Neural cell (in vitro differentiated cells): ENCODE data around the gene GTF2IRD1. TPM values are rescaled to one million over a fixed set of nuclear protein-coding genes. Genes with fewer than 3 reads are reported as not detected.
A peak's percentile ranks its signal among the peaks of the same experiment; 100 is the strongest.

Source experiments
- H2AFZ ChIP-seq: fragments of 200-600, 300-800 bp; sonication (generic), shearing (Covaris generic); 2 replicates; pipeline ENCODE4 v1.6.0; 2014; ENCODE audit warnings: low read depth, mild to moderate bottlenecking, antibody characterized with exemption, low read length, moderate library complexity
- H3F3A ChIP-seq: fragments of 200-600 bp; shearing (Covaris generic); 2 replicates; pipeline ENCODE4 v1.6.1; 2016; ENCODE audit warnings: mild to moderate bottlenecking, moderate library complexity, mixed read lengths, antibody characterized with exemption, low read length; ENCODE audit not compliant: insufficient read depth, poor library complexity, severe bottlenecking
- H3K27ac ChIP-seq: fragments of 200-600, 300-800 bp; sonication (generic), shearing (Covaris generic); 2 replicates; pipeline ENCODE4 v1.5.1; 2014; ENCODE audit warnings: mild to moderate bottlenecking, low read length, moderate library complexity
- H3K27me3 ChIP-seq: fragments of 300-800, 200-600 bp; sonication (generic), shearing (Covaris generic); 2 replicates; pipeline ENCODE4 v1.6.0; 2014; ENCODE audit warnings: mild to moderate bottlenecking, low read depth, low read length, moderate library complexity; ENCODE audit not compliant: insufficient read depth
- H3K36me3 ChIP-seq: fragments of 300-800, 200-600 bp; sonication (generic), shearing (Covaris generic); 2 replicates; pipeline ENCODE4 v1.5.1; 2014; ENCODE audit warnings: mild to moderate bottlenecking, antibody characterized with exemption, low read length, moderate library complexity; ENCODE audit not compliant: insufficient read depth
- H3K4me2 ChIP-seq: fragments of 300-800, 200-600 bp; sonication (generic), shearing (Covaris generic); 2 replicates; pipeline ENCODE4 v1.6.0; 2014; ENCODE audit warnings: mild to moderate bottlenecking, low read length
- H3K4me3 ChIP-seq: fragments of 300-800, 200-600 bp; sonication (generic), shearing (Covaris generic); 2 replicates; pipeline ENCODE4 v1.5.1; 2014; ENCODE audit warnings: mild to moderate bottlenecking, low read length, moderate library complexity
- H3K79me2 ChIP-seq: fragments of 200-600 bp; shearing (Covaris generic); replicated peaks from 2 replicates; pipeline ENCODE4 v1.6.0; 2014; ENCODE audit warnings: mild to moderate bottlenecking, low read length, moderate library complexity; ENCODE audit not compliant: insufficient read depth
- H3K9ac ChIP-seq: fragments of 300-800, 200-600 bp; sonication (generic), shearing (Covaris generic); 2 replicates; pipeline ENCODE4 v1.6.1; 2016; ENCODE audit warnings: mild to moderate bottlenecking, low read length, mixed read lengths
- H3K9me2 ChIP-seq: fragments of 200-600 bp; shearing (Covaris generic); 2 replicates; pipeline ENCODE4 v1.6.1; 2016; ENCODE audit warnings: mild to moderate bottlenecking, low read length, mixed read lengths; ENCODE audit not compliant: insufficient read depth
- H3K9me3 ChIP-seq: fragments of 200-600, 300-800 bp; sonication (generic), shearing (Covaris generic); 2 replicates; pipeline ENCODE4 v1.6.1; 2016; ENCODE audit warnings: mild to moderate bottlenecking, mixed run types, low read length, moderate library complexity, mixed read lengths
- H4K20me1 ChIP-seq: fragments of 200-600 bp; shearing (Covaris generic); 2 replicates; pipeline ENCODE4 v1.6.1; 2016; ENCODE audit warnings: mild to moderate bottlenecking, mixed run types; ENCODE audit not compliant: insufficient read depth
- CTCF ChIP-seq: fragments of 450-650 bp; IDR thresholded peaks from 2 replicates; pipeline ENCODE4 v1.5.1; 2014; ENCODE audit warnings: antibody characterized with exemption, mild to moderate bottlenecking, moderate library complexity; ENCODE audit not compliant: poor library complexity, severe bottlenecking
- EP300 ChIP-seq: fragments of 450-650 bp; conservative IDR thresholded peaks from 2 replicates; pipeline ENCODE4 v1.6.1; 2014; ENCODE audit warnings: antibody characterized with exemption, mild to moderate bottlenecking, moderate library complexity; ENCODE audit not compliant: poor library complexity, severe bottlenecking
- EZH2 ChIP-seq: fragments of 200-600, 300-800 bp; shearing (Covaris generic), sonication (generic); IDR thresholded peaks from 2 replicates; pipeline ENCODE4 v1.6.1; 2014; ENCODE audit warnings: antibody characterized with exemption, low read length, borderline replicate concordance, mild to moderate bottlenecking; ENCODE audit not compliant: insufficient read depth, poor library complexity, severe bottlenecking
- MXI1 ChIP-seq: fragments of 450-650 bp; conservative IDR thresholded peaks from 2 replicates; pipeline ENCODE4 v1.6.1; 2014; ENCODE audit warnings: antibody characterized with exemption, mild to moderate bottlenecking; ENCODE audit not compliant: poor library complexity, severe bottlenecking
- POLR2AphosphoS5 ChIP-seq: IDR thresholded peaks from 2 replicates; pipeline ENCODE4 v1.6.1; 2012
- RAD21 ChIP-seq: fragments of 450-650 bp; conservative IDR thresholded peaks from 2 replicates; pipeline ENCODE4 v1.6.1; 2014; ENCODE audit warnings: antibody characterized with exemption, mild to moderate bottlenecking, moderate library complexity
- SMC3 ChIP-seq: fragments of 450-650 bp; conservative IDR thresholded peaks from 2 replicates; pipeline ENCODE4 v1.6.1; 2014; ENCODE audit warnings: antibody characterized with exemption, mild to moderate bottlenecking, moderate library complexity; ENCODE audit not compliant: poor library complexity
- TAF1 ChIP-seq: IDR thresholded peaks from 2 replicates; pipeline ENCODE4 v1.6.1; 2012; ENCODE audit warnings: low read depth
- polyA plus RNA-seq: library from polyadenylated mRNA; depleted of rRNA; stranded (reverse); fragments of >200 nt; gene quantifications from 2 replicates; pipeline ENCODE4 v1.2.3, GENCODE V29; 2014
- TF ChIP-seq, protein P1 (sequence below): IDR thresholded peaks from 2 replicates; pipeline ENCODE4 v1.6.1; 2012; ENCODE audit warnings: borderline replicate concordance

The GTF2IRD1 gene
- polyA plus RNA-seq, 1 donor from 2014 or later, result 31.9 TPM

DNA sequence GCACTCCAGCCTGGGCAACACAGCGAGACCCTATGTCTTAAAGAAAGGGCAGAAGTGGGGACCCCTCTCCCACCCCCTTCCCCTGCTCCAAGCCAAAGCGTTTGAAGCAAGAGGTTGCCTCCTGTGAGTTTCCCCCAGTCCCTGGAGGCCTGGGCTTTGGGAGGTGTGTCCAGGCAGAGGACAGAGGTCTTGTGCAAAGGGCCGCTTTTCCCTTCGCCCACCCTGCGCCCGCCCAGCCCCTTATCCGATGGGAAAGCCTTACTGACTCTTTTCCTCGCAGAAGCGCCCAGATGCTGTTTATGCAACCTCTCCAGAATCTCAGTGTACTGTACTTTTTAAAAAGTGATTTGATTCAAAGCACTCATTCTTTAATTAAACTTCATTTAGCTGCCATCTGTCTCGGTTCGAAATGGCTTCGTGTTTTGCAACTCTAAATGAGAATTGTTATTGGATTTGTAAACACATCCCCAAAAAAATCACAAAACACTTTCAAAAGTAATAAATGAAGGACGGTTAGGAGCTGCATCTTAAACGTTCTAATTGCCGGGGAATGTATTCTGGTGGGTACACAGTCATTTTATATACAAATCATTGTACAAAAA, 153.3 kb downstream of the GTF2IRD1 start:
- Histone ChIP-seq H4K20me1 (no peaks in the 10 kb centered on the region), H3K27me3 (no peaks in the 10 kb centered on the region), H3K4me2 (no peak overlapping the region), H3K9me3 (no peaks in the 10 kb centered on the region), H3K9ac (no peak overlapping the region), H3K9me2 (no peaks in the 10 kb centered on the region), H3K36me3 (no peaks in the 10 kb centered on the region), H3K79me2 (no peaks in the 10 kb centered on the region), H3F3A (no peaks in the 10 kb centered on the region), H2AFZ (no peak overlapping the region), H3K27ac (no peak overlapping the region), H3K4me3 (no peak overlapping the region)
- TF ChIP-seq TAF1 (no peak), SMC3 (no peak), EP300 (no peak), RAD21 (no peak), MXI1 (no peak), EZH2 (no peak), POLR2AphosphoS5 (no peak), CTCF (no peak)
- TF ChIP-seq, protein P1, sequence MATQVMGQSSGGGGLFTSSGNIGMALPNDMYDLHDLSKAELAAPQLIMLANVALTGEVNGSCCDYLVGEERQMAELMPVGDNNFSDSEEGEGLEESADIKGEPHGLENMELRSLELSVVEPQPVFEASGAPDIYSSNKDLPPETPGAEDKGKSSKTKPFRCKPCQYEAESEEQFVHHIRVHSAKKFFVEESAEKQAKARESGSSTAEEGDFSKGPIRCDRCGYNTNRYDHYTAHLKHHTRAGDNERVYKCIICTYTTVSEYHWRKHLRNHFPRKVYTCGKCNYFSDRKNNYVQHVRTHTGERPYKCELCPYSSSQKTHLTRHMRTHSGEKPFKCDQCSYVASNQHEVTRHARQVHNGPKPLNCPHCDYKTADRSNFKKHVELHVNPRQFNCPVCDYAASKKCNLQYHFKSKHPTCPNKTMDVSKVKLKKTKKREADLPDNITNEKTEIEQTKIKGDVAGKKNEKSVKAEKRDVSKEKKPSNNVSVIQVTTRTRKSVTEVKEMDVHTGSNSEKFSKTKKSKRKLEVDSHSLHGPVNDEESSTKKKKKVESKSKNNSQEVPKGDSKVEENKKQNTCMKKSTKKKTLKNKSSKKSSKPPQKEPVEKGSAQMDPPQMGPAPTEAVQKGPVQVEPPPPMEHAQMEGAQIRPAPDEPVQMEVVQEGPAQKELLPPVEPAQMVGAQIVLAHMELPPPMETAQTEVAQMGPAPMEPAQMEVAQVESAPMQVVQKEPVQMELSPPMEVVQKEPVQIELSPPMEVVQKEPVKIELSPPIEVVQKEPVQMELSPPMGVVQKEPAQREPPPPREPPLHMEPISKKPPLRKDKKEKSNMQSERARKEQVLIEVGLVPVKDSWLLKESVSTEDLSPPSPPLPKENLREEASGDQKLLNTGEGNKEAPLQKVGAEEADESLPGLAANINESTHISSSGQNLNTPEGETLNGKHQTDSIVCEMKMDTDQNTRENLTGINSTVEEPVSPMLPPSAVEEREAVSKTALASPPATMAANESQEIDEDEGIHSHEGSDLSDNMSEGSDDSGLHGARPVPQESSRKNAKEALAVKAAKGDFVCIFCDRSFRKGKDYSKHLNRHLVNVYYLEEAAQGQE, result no peak

GRCh38 chr7:74612015-74612829, 158.5 kb downstream of the GTF2IRD1 start:
- TF ChIP-seq POLR2AphosphoS5 (peak; percentile 15), SMC3 (no peak), RAD21 (no peak), EZH2 (no peak), TAF1 (no peak), EP300 (no peak)
- Histone ChIP-seq H3K9me3 (no peaks in the 10 kb centered on the region), H2AFZ (no peak overlapping the region), H3K27ac (no peak overlapping the region), H3K9ac (no peak overlapping the region), H3K4me3 (no peak overlapping the region), H3K27me3 (no peaks in the 10 kb centered on the region), H3K79me2 (no peaks in the 10 kb centered on the region), H4K20me1 (no peaks in the 10 kb centered on the region), H3F3A (no peaks in the 10 kb centered on the region), H3K9me2 (no peaks in the 10 kb centered on the region), H3K36me3 (no peaks in the 10 kb centered on the region), H3K4me2 (no peak overlapping the region)
